IMR-90 (cell line): Measurements from ENCODE around the gene CDK5RAP2. TPM values are rescaled to one million over a fixed set of nuclear protein-coding genes. Genes with fewer than 3 reads are reported as not detected.

Experiments used
- ATAC-seq: fragments of 200-7000 bp; cut with Tn5 transposase; 2 replicates; pipeline ENCODE4 v1.9.1; 2020; ENCODE audit warnings: low read depth, mild to moderate bottlenecking, moderate library complexity
- BruUV-seq: library from RNA; stranded (reverse); fragments of 400-500 nt; replicated peaks from 2 replicates; lab custom pipeline; 2021; lab: Mats Ljungman, UMichigan
- CTCF ChIA-PET: fragments of 300-600 bp; formaldehyde crosslinking; extraction: SDS; loops from one replicate; lab custom pipeline; 2021; ENCODE audit warnings: antibody characterized with exemption; lab: Yijun Ruan, JAX
- POLR2A ChIA-PET: fragments of 300-600 bp; sonication (Branson Sonifier 250); formaldehyde crosslinking; loops from one replicate; lab custom pipeline; 2022; ENCODE audit warnings: antibody characterized with exemption; ENCODE audit not compliant: unreplicated experiment; lab: Charles Lee
- DNase-seq: peaks from one replicate; pipeline ENCODE4 v3.0.0; 2013
- H2AFZ ChIP-seq: replicated peaks from 2 replicates; pipeline ENCODE3; 2013; ENCODE audit warnings: low read length, mild to moderate bottlenecking; ENCODE audit not compliant: poor library complexity
- H2AK5ac ChIP-seq: 2 replicates; pipeline ENCODE4 v1.6.1; 2013; ENCODE audit warnings: low read depth, low read length, inconsistent platforms
- H2AK9ac ChIP-seq: replicated peaks from 2 replicates; pipeline ENCODE3; 2013; ENCODE audit warnings: mild to moderate bottlenecking, low read depth, low read length, moderate library complexity; ENCODE audit not compliant: poor library complexity
- H2BK120ac ChIP-seq: 2 replicates; pipeline ENCODE4 v1.6.1; 2013; ENCODE audit warnings: low read depth, low read length, inconsistent platforms
- H2BK15ac ChIP-seq: 3 replicates; pipeline ENCODE4 v1.6.1; 2013; ENCODE audit warnings: low read depth, low read length, inconsistent platforms
- H2BK20ac ChIP-seq: 2 replicates; pipeline ENCODE4 v1.6.1; 2013; ENCODE audit warnings: low read depth, mild to moderate bottlenecking, inconsistent platforms, low read length, moderate library complexity
- H2BK5ac ChIP-seq: 2 replicates; pipeline ENCODE4 v1.6.1; 2013; ENCODE audit warnings: mild to moderate bottlenecking, low read depth, low read length, inconsistent platforms; ENCODE audit not compliant: poor library complexity, severe bottlenecking
- H3K14ac ChIP-seq: replicated peaks from 2 replicates; pipeline ENCODE4 v1.6.1; 2013; ENCODE audit warnings: low read depth, low read length, inconsistent platforms
- H3K18ac ChIP-seq: 2 replicates; pipeline ENCODE4 v1.6.1; 2013; ENCODE audit warnings: low read depth, low read length, control low read depth
- H3K23ac ChIP-seq: 2 replicates; pipeline ENCODE4 v1.6.1; 2013; ENCODE audit warnings: low read depth, low read length, inconsistent platforms
- H3K27ac ChIP-seq: 2 replicates; pipeline ENCODE4 v1.5.1; 2013; ENCODE audit warnings: mild to moderate bottlenecking, control low read depth, low read length; ENCODE audit not compliant: insufficient read depth
- H3K27me3 ChIP-seq: 2 replicates; pipeline ENCODE4 v1.6.1; 2013; ENCODE audit warnings: low read length; ENCODE audit not compliant: control insufficient read depth, insufficient read depth
- H3K36me3 ChIP-seq: 2 replicates; pipeline ENCODE4 v1.6.1; 2013; ENCODE audit warnings: low read length, mixed read lengths; ENCODE audit not compliant: control insufficient read depth, insufficient read depth
- H3K4ac ChIP-seq: 2 replicates; pipeline ENCODE4 v1.6.1; 2013; ENCODE audit warnings: low read depth, low read length, inconsistent platforms
- H3K4me1 ChIP-seq: 2 replicates; pipeline ENCODE4 v1.6.1; 2013; ENCODE audit warnings: low read length, mixed read lengths; ENCODE audit not compliant: control insufficient read depth, insufficient read depth
- H3K4me2 ChIP-seq: 2 replicates; pipeline ENCODE4 v1.6.1; 2013; ENCODE audit warnings: low read depth, mild to moderate bottlenecking, control low read depth, low read length, moderate library complexity
- H3K4me3 ChIP-seq: 2 replicates; pipeline ENCODE4 v1.5.1; 2013; ENCODE audit warnings: low read depth, mild to moderate bottlenecking, control low read depth, low read length, moderate library complexity; ENCODE audit not compliant: insufficient read depth
- H3K56ac ChIP-seq: 2 replicates; pipeline ENCODE4 v1.6.1; 2013; ENCODE audit warnings: low read length, inconsistent platforms; ENCODE audit not compliant: insufficient read depth; ENCODE audit errors: extremely low read depth
- H3K79me1 ChIP-seq, 2 experiments: 2 replicates each; pipeline ENCODE4 v1.6.1; 2013; ENCODE audit warnings: low read length in 2 of 2, inconsistent platforms in 1 of 2, low read depth in 1 of 2
- H3K9ac ChIP-seq: 2 replicates; pipeline ENCODE4 v1.6.1; 2013; ENCODE audit warnings: low read depth, low read length, control low read depth
- H3K9me1 ChIP-seq: 2 replicates; pipeline ENCODE4 v1.6.1; 2013; ENCODE audit warnings: low read length, inconsistent platforms; ENCODE audit not compliant: insufficient read depth
- H3K9me3 ChIP-seq: 2 replicates; pipeline ENCODE4 v1.6.1; 2013; ENCODE audit warnings: low read length; ENCODE audit not compliant: control insufficient read depth, insufficient read depth
- H4K20me1 ChIP-seq: 2 replicates; pipeline ENCODE4 v1.6.1; 2013; ENCODE audit warnings: low read length, inconsistent platforms; ENCODE audit not compliant: insufficient read depth
- H4K5ac ChIP-seq: 2 replicates; pipeline ENCODE4 v1.6.1; 2013; ENCODE audit warnings: mild to moderate bottlenecking, low read depth, low read length, control low read depth
- H4K8ac ChIP-seq, 2 experiments: 2 replicates each; pipeline ENCODE4 v1.6.1; 2013; ENCODE audit warnings: low read depth in 2 of 2, low read length in 2 of 2, control low read depth in 1 of 2, inconsistent platforms in 1 of 2
- H4K91ac ChIP-seq: 2 replicates; pipeline ENCODE4 v1.6.1; 2013; ENCODE audit warnings: low read depth, low read length, inconsistent platforms; ENCODE audit not compliant: insufficient read depth
- BHLHE40 ChIP-seq: fragments of 150-350 bp; IDR thresholded peaks from 2 replicates; pipeline ENCODE4 v1.6.1; 2016; ENCODE audit warnings: mild to moderate bottlenecking, low read depth, low read length
- CEBPB ChIP-seq: IDR thresholded peaks from 2 replicates; pipeline ENCODE4 v1.6.1; 2012; ENCODE audit warnings: low read depth, low read length, improper control_type of control experiment
- CHD1 ChIP-seq: IDR thresholded peaks from 2 replicates; pipeline ENCODE4 v1.6.1; 2012; ENCODE audit warnings: low read depth, low read length, improper control_type of control experiment
- FOS ChIP-seq: fragments of 150-350 bp; IDR thresholded peaks from 2 replicates; pipeline ENCODE4 v1.6.1; 2016; ENCODE audit warnings: low read depth, low read length
- MAFK ChIP-seq: IDR thresholded peaks from 2 replicates; pipeline ENCODE4 v1.6.1; 2012; ENCODE audit warnings: low read depth, low read length, improper control_type of control experiment
- MAZ ChIP-seq: IDR thresholded peaks from 2 replicates; pipeline ENCODE4 v1.6.1; 2012; ENCODE audit warnings: low read depth, mild to moderate bottlenecking, low read length, improper control_type of control experiment, moderate library complexity, borderline replicate concordance
- MXI1 ChIP-seq: IDR thresholded peaks from 2 replicates; pipeline ENCODE4 v1.6.1; 2012; ENCODE audit warnings: low read depth, mild to moderate bottlenecking, low read length, moderate library complexity, borderline replicate concordance
- NFE2L2 ChIP-seq: fragments of 150-350 bp; IDR thresholded peaks from 2 replicates; pipeline ENCODE4 v1.6.1; 2016; ENCODE audit warnings: low read depth, mild to moderate bottlenecking, low read length
- POLR2A ChIP-seq: IDR thresholded peaks from 2 replicates; pipeline ENCODE4 v1.6.1; 2012; ENCODE audit warnings: mild to moderate bottlenecking, low read depth, low read length
- RAD21 ChIP-seq: IDR thresholded peaks from 2 replicates; pipeline ENCODE4 v1.6.1; 2012; ENCODE audit warnings: low read length, improper control_type of control experiment
- SMC3 ChIP-seq: fragments of 150-350 bp; IDR thresholded peaks from 2 replicates; pipeline ENCODE4 v1.6.1; 2016; ENCODE audit warnings: low read depth, mild to moderate bottlenecking, antibody characterized with exemption, low read length, moderate library complexity
- WGBS, 2 experiments: methylation state at CpG; one replicate each; pipeline versions ENCODE4 v1.1.5 to v1.1.7; 2013; ENCODE audit warnings: missing lambda C conversion rate in 2 of 2; ENCODE audit not compliant: insufficient read length in 1 of 2; ENCODE audit errors: extremely low coverage in 2 of 2; 5-methylcytosine and 5-hydroxymethylcytosine counted together
- dilution Hi-C: fragments of 300-500 bp; cut with HindIII; formaldehyde crosslinking; loops from one replicate; pipeline ENCODE4 v1.14.3; 2018; ENCODE audit warnings: low sequenced_read_pairs; ENCODE audit not compliant: unreplicated experiment
- in situ Hi-C: fragments of 300-500 bp; cut with MboI; formaldehyde crosslinking; loops from 3 replicates; pipeline ENCODE4 v1.14.3; 2019; ENCODE audit warnings: low sequenced_read_pairs, inconsistent platforms, mixed read lengths
- intact Hi-C: fragments of 100-400 bp; cut with micrococcal nuclease; formaldehyde crosslinking; loops from 2 replicates; pipeline ENCODE4 v1.10.0; 2022
- polyA plus RNA-seq, 3 experiments: library from polyadenylated mRNA; depleted of rRNA; stranded (reverse); fragments of >200 nt; gene quantifications; 2 replicates each; pipeline ENCODE4 v1.2.3, GENCODE V29; 2012; ENCODE audit warnings: low replicate concordance in 1 of 3
- total RNA-seq: library from RNA; depleted of rRNA; stranded (reverse); fragments of >200 nt; gene quantifications from 2 replicates; pipeline ENCODE4 v1.2.3, GENCODE V29; 2012
- TF ChIP-seq, protein P1 (sequence below): fragments of 150-350 bp; IDR thresholded peaks from 2 replicates; pipeline ENCODE4 v1.6.1; 2017; ENCODE audit warnings: mild to moderate bottlenecking, antibody characterized with exemption, low read length, low read depth
- TF ChIP-seq, protein P2 (sequence below): fragments of 150-350 bp; IDR thresholded peaks from 2 replicates; pipeline ENCODE4 v1.6.1; 2016; ENCODE audit warnings: low read depth, mild to moderate bottlenecking, low read length, moderate library complexity, borderline replicate concordance
- TF ChIP-seq, protein P3 (sequence below): conservative IDR thresholded peaks from 2 replicates; pipeline ENCODE4 v1.5.1; 2012; ENCODE audit warnings: mild to moderate bottlenecking, low read depth, low read length, improper control_type of control experiment

CDK5RAP2 gene
- total and polyA plus RNA-seq, 2 of the 4 experiments (the other 2 are of a cell fraction) = 29.5 to 31.7 TPM

DNA sequence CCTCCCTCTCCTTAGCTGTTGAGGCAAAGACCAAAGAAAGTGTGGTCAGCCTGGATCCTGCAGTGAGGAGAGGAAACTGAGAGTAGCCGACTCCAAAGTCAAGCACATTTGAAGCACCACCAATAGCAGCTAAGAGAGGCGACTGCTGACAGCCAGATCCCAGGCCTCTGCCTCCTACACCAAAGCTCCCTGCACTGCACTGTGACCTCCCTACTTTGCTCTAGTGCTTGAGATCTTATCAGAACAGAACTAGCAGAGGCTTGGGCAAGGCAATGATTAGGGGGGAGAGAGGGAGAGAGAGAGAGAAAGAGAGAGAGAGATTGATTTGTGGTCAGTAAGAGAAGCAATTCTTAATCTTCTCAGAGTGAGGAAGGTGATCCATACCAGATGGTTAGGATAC lies 216.3 kb downstream of the CDK5RAP2 start:
- peak overlapping the region; percentile 34; the same call in 1 of the 2 replicates for H3K4ac ChIP-seq
- H3K9me1 ChIP-seq = no peaks in the 10 kb centered on the region; the same call in 1 of the 2 replicates
- H4K91ac ChIP-seq = 0 out of 2 replicates have a peak overlapping the region, but pooled peaks have one; percentile 6
- H3K4me1 ChIP-seq = peaks cover 1% of the 10 kb centered on the region; the same call in 1 of the 2 replicates
- H2BK5ac ChIP-seq = no peak overlapping the region
- no peaks in the 10 kb centered on the region for H4K20me1 ChIP-seq
- no CpG with 5 or more reads among the region's 2 CpGs for WGBS, 2 experiments
- no peak overlapping the region for H3K56ac ChIP-seq
- H3K14ac ChIP-seq = no peak overlapping the region
- in situ Hi-C loops = no loop called here
- no peak overlapping the region for H2AK9ac ChIP-seq
- no peak overlapping the region for H4K5ac ChIP-seq
- no peak overlapping the region for H3K18ac ChIP-seq
- H3K27ac ChIP-seq = no peak overlapping the region
- H3K79me1 ChIP-seq = no peaks in the 10 kb centered on the region
- H3K27me3 ChIP-seq = no peaks in the 10 kb centered on the region
- ATAC-seq (no peak), DNase-seq (no peak)
- peak overlapping the region; percentile 20; the same call in 1 of the 2 replicates for H2BK20ac ChIP-seq
- ChIA-PET POLR2A (no interaction called here), CTCF (no interaction called here)
- H3K4me2 ChIP-seq = no peak overlapping the region
- no peaks in the 10 kb centered on the region for H3K36me3 ChIP-seq
- H3K9me3 ChIP-seq = no peaks in the 10 kb centered on the region
- intact Hi-C loops = no loop called here
- H2BK120ac ChIP-seq = peak overlapping the region; percentile 25; the same call in 1 of the 2 replicates
- dilution Hi-C loops = no loop called here
- H2AK5ac ChIP-seq = no peak overlapping the region
- H3K9ac ChIP-seq = no peak overlapping the region
- 0 out of 3 replicates have a peak overlapping the region, but pooled peaks have one; percentile 3 for H2BK15ac ChIP-seq
- no TSS peak for BruUV-seq
- peak overlapping the region; percentile 15 for H2AFZ ChIP-seq
- H4K8ac ChIP-seq = no peak overlapping the region
- H3K23ac ChIP-seq = no peak overlapping the region
- TF ChIP-seq MAZ = no peak
- TF ChIP-seq, protein P1, sequence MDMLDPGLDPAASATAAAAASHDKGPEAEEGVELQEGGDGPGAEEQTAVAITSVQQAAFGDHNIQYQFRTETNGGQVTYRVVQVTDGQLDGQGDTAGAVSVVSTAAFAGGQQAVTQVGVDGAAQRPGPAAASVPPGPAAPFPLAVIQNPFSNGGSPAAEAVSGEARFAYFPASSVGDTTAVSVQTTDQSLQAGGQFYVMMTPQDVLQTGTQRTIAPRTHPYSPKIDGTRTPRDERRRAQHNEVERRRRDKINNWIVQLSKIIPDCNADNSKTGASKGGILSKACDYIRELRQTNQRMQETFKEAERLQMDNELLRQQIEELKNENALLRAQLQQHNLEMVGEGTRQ = no peak
- TF ChIP-seq POLR2A = no peak
- TF ChIP-seq SMC3 = no peak
- no peak for TF ChIP-seq RAD21
- no peak for TF ChIP-seq MAFK
- TF ChIP-seq NFE2L2 = no peak
- TF ChIP-seq, protein P2, sequence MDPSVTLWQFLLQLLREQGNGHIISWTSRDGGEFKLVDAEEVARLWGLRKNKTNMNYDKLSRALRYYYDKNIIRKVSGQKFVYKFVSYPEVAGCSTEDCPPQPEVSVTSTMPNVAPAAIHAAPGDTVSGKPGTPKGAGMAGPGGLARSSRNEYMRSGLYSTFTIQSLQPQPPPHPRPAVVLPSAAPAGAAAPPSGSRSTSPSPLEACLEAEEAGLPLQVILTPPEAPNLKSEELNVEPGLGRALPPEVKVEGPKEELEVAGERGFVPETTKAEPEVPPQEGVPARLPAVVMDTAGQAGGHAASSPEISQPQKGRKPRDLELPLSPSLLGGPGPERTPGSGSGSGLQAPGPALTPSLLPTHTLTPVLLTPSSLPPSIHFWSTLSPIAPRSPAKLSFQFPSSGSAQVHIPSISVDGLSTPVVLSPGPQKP = no peak
- no peak for TF ChIP-seq CHD1
- no peak for TF ChIP-seq CEBPB
- TF ChIP-seq FOS = no peak
- TF ChIP-seq, protein P3, sequence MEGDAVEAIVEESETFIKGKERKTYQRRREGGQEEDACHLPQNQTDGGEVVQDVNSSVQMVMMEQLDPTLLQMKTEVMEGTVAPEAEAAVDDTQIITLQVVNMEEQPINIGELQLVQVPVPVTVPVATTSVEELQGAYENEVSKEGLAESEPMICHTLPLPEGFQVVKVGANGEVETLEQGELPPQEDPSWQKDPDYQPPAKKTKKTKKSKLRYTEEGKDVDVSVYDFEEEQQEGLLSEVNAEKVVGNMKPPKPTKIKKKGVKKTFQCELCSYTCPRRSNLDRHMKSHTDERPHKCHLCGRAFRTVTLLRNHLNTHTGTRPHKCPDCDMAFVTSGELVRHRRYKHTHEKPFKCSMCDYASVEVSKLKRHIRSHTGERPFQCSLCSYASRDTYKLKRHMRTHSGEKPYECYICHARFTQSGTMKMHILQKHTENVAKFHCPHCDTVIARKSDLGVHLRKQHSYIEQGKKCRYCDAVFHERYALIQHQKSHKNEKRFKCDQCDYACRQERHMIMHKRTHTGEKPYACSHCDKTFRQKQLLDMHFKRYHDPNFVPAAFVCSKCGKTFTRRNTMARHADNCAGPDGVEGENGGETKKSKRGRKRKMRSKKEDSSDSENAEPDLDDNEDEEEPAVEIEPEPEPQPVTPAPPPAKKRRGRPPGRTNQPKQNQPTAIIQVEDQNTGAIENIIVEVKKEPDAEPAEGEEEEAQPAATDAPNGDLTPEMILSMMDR = no peak
- no peak for TF ChIP-seq MXI1
- no peak for TF ChIP-seq BHLHE40
- no peak overlapping the region for H3K4me3 ChIP-seq
